ENCODE data around the gene HLF. TPM values are rescaled to one million over a fixed set of nuclear protein-coding genes. Genes with fewer than 3 reads are reported as not detected.

HLF gene
- total and polyA plus RNA-seq, 2 experiments from 2014 or later, result 0.28 TPM; not detected in 1

DNA sequence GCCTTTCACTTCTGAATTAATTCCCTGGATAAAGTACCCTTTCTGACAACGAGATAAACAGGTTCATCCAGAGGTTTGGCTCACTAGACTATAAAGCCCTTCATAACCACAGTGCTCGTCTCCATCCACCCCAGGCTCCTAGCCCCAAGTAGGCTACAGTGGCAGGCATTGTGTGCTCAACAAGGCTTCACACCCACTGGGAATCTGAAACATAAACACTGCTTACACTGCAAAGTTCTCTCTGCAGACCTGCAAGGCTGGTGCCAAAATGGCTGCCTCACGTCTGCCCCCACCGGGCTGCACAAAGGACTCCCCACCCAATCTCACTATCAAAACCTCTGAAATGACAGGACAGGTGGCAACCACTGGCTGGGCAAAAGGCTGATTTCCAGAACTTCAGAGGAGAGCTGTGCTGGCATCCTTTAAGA, 5.1 kb upstream of the HLF start:
- Mint-ChIP-seq H3K4me1 (peaks cover 12% of the 10 kb centered on the region; the same call in 2 of the 3 replicates), H3K27ac (no peak overlapping the region), H3K36me3 (ENCODE audit: low read depth) (no peaks in the 10 kb centered on the region), H3K4me3 (no peak overlapping the region), H3K9me3 (peaks cover 3% of the 10 kb centered on the region; the same call in 1 of the 3 replicates), H3K27me3 (ENCODE audit: insufficient read depth, low read depth, poor library complexity) (peaks cover 22% of the 10 kb centered on the region)
- TF ChIP-seq ZNF114 (CRISPR knock-in tag; IDR thresholded peaks at IDR 0.05), result no peak
- TF ChIP-seq, protein P1, sequence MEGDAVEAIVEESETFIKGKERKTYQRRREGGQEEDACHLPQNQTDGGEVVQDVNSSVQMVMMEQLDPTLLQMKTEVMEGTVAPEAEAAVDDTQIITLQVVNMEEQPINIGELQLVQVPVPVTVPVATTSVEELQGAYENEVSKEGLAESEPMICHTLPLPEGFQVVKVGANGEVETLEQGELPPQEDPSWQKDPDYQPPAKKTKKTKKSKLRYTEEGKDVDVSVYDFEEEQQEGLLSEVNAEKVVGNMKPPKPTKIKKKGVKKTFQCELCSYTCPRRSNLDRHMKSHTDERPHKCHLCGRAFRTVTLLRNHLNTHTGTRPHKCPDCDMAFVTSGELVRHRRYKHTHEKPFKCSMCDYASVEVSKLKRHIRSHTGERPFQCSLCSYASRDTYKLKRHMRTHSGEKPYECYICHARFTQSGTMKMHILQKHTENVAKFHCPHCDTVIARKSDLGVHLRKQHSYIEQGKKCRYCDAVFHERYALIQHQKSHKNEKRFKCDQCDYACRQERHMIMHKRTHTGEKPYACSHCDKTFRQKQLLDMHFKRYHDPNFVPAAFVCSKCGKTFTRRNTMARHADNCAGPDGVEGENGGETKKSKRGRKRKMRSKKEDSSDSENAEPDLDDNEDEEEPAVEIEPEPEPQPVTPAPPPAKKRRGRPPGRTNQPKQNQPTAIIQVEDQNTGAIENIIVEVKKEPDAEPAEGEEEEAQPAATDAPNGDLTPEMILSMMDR (conservative IDR thresholded peaks at IDR 0.05; ENCODE audit: low read depth in 2 of 2), result no peak
- TF ChIP-seq, protein P2, sequence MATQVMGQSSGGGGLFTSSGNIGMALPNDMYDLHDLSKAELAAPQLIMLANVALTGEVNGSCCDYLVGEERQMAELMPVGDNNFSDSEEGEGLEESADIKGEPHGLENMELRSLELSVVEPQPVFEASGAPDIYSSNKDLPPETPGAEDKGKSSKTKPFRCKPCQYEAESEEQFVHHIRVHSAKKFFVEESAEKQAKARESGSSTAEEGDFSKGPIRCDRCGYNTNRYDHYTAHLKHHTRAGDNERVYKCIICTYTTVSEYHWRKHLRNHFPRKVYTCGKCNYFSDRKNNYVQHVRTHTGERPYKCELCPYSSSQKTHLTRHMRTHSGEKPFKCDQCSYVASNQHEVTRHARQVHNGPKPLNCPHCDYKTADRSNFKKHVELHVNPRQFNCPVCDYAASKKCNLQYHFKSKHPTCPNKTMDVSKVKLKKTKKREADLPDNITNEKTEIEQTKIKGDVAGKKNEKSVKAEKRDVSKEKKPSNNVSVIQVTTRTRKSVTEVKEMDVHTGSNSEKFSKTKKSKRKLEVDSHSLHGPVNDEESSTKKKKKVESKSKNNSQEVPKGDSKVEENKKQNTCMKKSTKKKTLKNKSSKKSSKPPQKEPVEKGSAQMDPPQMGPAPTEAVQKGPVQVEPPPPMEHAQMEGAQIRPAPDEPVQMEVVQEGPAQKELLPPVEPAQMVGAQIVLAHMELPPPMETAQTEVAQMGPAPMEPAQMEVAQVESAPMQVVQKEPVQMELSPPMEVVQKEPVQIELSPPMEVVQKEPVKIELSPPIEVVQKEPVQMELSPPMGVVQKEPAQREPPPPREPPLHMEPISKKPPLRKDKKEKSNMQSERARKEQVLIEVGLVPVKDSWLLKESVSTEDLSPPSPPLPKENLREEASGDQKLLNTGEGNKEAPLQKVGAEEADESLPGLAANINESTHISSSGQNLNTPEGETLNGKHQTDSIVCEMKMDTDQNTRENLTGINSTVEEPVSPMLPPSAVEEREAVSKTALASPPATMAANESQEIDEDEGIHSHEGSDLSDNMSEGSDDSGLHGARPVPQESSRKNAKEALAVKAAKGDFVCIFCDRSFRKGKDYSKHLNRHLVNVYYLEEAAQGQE (IDR thresholded peaks at IDR 0.05; ENCODE audit: unreplicated experiment), result no peak
- no peak for TF ChIP-seq EZH2 (IDR thresholded peaks at IDR 0.05; ENCODE audit: low read depth, unreplicated experiment)
- TF ChIP-seq POLR2AphosphoS5 (IDR thresholded peaks at IDR 0.05; ENCODE audit: low read depth), result no peak
- TF ChIP-seq, protein P3, sequence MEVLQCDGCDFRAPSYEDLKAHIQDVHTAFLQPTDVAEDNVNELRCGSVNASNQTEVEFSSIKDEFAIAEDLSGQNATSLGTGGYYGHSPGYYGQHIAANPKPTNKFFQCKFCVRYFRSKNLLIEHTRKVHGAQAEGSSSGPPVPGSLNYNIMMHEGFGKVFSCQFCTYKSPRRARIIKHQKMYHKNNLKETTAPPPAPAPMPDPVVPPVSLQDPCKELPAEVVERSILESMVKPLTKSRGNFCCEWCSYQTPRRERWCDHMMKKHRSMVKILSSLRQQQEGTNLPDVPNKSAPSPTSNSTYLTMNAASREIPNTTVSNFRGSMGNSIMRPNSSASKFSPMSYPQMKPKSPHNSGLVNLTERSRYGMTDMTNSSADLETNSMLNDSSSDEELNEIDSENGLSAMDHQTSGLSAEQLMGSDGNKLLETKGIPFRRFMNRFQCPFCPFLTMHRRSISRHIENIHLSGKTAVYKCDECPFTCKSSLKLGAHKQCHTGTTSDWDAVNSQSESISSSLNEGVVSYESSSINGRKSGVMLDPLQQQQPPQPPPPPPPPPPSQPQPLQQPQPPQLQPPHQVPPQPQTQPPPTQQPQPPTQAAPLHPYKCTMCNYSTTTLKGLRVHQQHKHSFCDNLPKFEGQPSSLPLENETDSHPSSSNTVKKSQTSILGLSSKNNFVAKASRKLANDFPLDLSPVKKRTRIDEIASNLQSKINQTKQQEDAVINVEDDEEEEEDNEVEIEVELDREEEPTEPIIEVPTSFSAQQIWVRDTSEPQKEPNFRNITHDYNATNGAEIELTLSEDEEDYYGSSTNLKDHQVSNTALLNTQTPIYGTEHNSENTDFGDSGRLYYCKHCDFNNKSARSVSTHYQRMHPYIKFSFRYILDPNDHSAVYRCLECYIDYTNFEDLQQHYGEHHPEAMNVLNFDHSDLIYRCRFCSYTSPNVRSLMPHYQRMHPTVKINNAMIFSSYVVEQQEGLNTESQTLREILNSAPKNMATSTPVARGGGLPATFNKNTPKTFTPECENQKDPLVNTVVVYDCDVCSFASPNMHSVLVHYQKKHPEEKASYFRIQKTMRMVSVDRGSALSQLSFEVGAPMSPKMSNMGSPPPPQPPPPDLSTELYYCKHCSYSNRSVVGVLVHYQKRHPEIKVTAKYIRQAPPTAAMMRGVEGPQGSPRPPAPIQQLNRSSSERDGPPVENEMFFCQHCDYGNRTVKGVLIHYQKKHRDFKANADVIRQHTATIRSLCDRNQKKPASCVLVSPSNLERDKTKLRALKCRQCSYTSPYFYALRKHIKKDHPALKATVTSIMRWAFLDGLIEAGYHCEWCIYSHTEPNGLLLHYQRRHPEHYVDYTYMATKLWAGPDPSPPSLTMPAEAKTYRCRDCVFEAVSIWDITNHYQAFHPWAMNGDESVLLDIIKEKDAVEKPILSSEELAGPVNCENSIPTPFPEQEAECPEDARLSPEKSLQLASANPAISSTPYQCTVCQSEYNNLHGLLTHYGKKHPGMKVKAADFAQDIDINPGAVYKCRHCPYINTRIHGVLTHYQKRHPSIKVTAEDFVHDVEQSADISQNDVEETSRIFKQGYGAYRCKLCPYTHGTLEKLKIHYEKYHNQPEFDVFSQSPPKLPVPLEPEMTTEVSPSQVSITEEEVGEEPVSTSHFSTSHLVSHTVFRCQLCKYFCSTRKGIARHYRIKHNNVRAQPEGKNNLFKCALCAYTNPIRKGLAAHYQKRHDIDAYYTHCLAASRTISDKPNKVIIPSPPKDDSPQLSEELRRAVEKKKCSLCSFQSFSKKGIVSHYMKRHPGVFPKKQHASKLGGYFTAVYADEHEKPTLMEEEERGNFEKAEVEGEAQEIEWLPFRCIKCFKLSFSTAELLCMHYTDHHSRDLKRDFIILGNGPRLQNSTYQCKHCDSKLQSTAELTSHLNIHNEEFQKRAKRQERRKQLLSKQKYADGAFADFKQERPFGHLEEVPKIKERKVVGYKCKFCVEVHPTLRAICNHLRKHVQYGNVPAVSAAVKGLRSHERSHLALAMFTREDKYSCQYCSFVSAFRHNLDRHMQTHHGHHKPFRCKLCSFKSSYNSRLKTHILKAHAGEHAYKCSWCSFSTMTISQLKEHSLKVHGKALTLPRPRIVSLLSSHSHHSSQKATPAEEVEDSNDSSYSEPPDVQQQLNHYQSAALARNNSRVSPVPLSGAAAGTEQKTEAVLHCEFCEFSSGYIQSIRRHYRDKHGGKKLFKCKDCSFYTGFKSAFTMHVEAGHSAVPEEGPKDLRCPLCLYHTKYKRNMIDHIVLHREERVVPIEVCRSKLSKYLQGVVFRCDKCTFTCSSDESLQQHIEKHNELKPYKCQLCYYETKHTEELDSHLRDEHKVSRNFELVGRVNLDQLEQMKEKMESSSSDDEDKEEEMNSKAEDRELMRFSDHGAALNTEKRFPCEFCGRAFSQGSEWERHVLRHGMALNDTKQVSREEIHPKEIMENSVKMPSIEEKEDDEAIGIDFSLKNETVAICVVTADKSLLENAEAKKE (CRISPR knock-in tag; IDR thresholded peaks at IDR 0.05), result no peak
- TF ChIP-seq NANOG (IDR thresholded peaks at IDR 0.05; ENCODE audit: borderline replicate concordance), result no peak
- no peak for TF ChIP-seq EZH2phosphoT487 (IDR thresholded peaks at IDR 0.05; ENCODE audit: unreplicated experiment)
- no peak overlapping the region for H3K4me3 ChIP-seq
- no peaks in the 10 kb centered on the region for H3K79me2 ChIP-seq (replicated peaks; ENCODE audit: insufficient read depth)
- H3K27me3 ChIP-seq (ENCODE audit: insufficient read depth), result peaks cover 38% of the 10 kb centered on the region
- peaks cover 7% of the 10 kb centered on the region; the same call in 1 of the 2 replicates for H3K4me1 ChIP-seq (ENCODE audit: insufficient read depth)
- no peaks in the 10 kb centered on the region for H3F3A ChIP-seq (replicated peaks; ENCODE audit: low read depth)
- ATAC-seq, result no peak
- no peaks in the 10 kb centered on the region for H4K20me1 ChIP-seq (replicated peaks; ENCODE audit: insufficient read depth)
- H3K4me2 ChIP-seq, result no peak overlapping the region
- H3K9me2 ChIP-seq (ENCODE audit: insufficient read depth), result peaks cover 2% of the 10 kb centered on the region; the same call in 1 of the 2 replicates
- no peaks in the 10 kb centered on the region for H3K36me3 ChIP-seq (ENCODE audit: insufficient read depth)
- no peak for DNase-seq (ENCODE audit: low spot score)
- H2AFZ ChIP-seq, result peak overlapping the region; percentile 86
- H3K27ac ChIP-seq (ENCODE audit: low read depth), result no peak overlapping the region

All from GM23338 (cell line).